Measurements from ENCODE around the gene PPFIBP2.

PPFIBP2 gene

GRCh38 chr11:7513234-7514098 lies at the start of gene PPFIBP2:
Gene PPFIBP2, plus strand, starts transcription at chr11:7513999. Its CDS starts 35,477 bp downstream, at chr11:7549476.
- peak; percentile 25 for DNase-seq (ENCODE audit: low read depth)

DNA sequence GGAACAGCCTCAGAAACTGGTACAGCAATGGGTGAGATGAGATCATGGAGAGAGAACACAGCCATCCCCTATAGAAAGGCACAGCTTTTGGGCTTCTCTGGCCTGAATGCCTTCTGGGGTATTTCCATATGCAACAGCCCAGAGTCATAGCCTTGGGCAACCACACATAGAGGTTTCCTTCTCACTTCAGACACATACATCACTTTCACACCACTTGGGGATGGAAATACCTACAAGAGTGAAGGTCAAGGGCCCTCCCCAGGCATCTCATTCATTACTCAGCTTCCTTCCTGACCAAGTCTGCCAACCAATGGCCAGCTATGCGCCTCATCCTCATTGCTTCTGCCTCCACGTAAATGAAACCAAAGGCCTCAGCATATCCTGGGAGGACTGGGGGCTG lies 46.1 kb upstream of the PPFIBP2 start:
- no peak for DNase-seq (ENCODE audit: low read depth)

- DNase-seq (ENCODE audit: low read depth), result no peak
These were observed 44.4 kb upstream of the PPFIBP2 start for GRCh38 chr11:7469351-7469865.

- no peak for DNase-seq (ENCODE audit: low read depth)
These were observed 42.7 kb upstream of the PPFIBP2 start for GRCh38 chr11:7471071-7471470.

GRCh38 chr11:7473717-7474116 lies 40.1 kb upstream of the PPFIBP2 start:
- no peak for DNase-seq (ENCODE audit: low read depth)

DNA sequence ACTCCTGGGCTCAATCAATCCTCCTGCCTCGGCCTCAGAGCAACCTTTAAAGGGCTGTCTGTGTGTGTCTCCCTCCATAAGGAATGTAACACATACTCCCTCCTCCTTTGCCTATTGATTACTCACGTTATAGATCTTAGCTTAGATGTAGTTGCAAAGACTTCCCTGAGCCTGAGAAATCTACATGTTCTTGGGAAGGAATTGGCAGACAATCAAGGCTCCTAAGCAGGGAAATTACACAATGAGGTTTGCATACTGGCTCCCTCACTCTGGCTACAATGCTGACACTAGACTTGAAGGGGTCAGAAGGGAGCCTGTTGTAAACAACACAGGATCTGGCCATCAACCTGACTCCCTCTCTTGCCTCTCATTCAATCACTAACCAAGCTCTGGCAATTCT lies 33.7 kb upstream of the PPFIBP2 start:
- DNase-seq (ENCODE audit: low read depth), result no peak

DNA sequence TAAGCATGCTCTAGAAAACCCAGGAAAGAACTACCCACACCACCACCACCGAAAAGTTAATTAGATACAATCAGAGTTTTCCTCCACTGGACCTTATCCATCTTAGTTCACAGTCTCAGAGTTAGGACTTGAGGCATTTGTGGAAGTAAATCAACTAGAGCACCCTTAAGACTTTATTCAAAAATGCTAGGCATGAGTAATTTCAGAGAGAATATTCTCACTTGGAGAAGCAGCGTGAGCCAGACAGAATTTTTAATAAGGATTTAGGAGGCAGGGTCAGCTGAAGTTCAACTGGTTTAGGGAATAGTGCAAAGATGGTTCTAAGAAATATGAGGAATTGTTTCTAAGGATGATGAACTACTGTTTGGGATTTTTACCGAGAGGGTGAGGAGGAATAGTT lies 29.7 kb upstream of the PPFIBP2 start:
- no peak for DNase-seq (ENCODE audit: low read depth)

- no peak for DNase-seq (ENCODE audit: low read depth)
These were observed 29.2 kb upstream of the PPFIBP2 start for GRCh38 chr11:7484645-7485044.

- DNase-seq (ENCODE audit: low read depth), result no peak
These were observed 28.4 kb upstream of the PPFIBP2 start, which contains the start of gene OLFML1 for GRCh38 chr11:7485186-7486097. Gene OLFML1, plus strand, starts transcription at chr11:7485506. Its CDS starts 370 bp downstream, at chr11:7485876.

- no peak for DNase-seq (ENCODE audit: low read depth)
These were observed 27.6 kb upstream of the PPFIBP2 start for GRCh38 chr11:7486098-7486780.

GRCh38 chr11:7486781-7487140 lies 27.0 kb upstream of the PPFIBP2 start:
- no peak for DNase-seq (ENCODE audit: low read depth)

DNA sequence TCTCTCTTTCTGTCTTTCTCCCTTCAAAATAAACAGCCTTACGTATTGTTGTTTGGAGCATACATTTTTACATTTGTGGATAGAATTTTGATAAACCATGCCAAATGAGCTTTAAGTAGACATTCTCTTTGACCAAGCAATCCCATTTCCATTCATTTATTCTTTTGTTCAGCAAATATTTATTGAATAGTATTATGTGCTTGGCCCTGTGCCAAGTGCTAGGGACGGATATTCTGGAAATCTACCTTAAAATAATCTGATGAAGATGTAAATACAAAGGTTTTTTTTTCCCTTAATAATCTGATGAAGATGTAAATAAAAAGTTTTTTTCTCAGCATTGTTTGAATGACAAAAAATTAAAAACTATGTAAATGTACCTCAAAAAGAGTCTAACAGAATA lies 26.4 kb upstream of the PPFIBP2 start:
- DNase-seq (ENCODE audit: low read depth), result no peak

DNA sequence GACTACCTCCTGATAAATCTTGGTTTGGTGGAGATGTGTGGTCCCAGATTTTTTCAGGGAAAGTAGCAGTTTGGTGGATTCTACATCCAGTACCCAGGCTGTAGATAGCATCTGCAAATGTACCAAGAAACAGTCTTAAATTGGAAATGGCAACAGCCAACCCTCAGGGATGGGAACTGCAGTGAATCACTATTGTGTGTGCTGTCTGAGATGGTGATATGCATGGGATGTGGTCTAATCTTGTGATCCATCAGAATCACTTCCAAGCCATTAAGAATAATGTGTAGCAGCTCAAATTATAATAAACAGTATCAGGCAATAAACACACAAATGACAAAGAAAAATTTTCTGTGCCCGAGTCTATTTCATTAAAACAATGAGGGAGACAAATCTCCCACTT lies 25.1 kb upstream of the PPFIBP2 start:
- DNase-seq (ENCODE audit: low read depth), result no peak

GRCh38 chr11:7489376-7489775 lies 24.4 kb upstream of the PPFIBP2 start:
- no peak for DNase-seq (ENCODE audit: low read depth)

- no peak for DNase-seq (ENCODE audit: low read depth)
These were observed 23.7 kb upstream of the PPFIBP2 start for GRCh38 chr11:7490054-7490453.

GRCh38 chr11:7490535-7490934 lies 23.3 kb upstream of the PPFIBP2 start:
- DNase-seq (ENCODE audit: low read depth), result no peak

GRCh38 chr11:7492253-7492652 lies 21.5 kb upstream of the PPFIBP2 start:
- no peak for DNase-seq (ENCODE audit: low read depth)

DNA sequence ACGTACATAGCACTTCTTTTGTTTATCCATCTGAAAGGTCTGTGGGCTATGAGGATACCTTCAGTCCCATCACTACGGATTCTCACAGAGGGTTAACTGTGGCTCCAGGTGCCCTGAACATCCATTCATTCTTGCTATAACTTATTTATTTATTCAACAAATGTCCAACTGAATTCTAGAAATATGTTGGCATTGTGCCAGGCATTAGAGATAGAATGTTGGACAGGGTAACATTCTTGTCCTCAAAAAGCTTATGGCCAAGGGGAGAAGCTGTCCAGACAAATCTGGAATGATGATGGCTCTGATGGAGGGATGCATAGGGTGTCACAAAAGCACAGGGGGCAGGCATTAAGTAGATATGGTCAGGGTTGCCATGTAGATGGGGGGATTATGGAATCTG lies 20.1 kb upstream of the PPFIBP2 start:
- no peak for DNase-seq (ENCODE audit: low read depth)

DNA sequence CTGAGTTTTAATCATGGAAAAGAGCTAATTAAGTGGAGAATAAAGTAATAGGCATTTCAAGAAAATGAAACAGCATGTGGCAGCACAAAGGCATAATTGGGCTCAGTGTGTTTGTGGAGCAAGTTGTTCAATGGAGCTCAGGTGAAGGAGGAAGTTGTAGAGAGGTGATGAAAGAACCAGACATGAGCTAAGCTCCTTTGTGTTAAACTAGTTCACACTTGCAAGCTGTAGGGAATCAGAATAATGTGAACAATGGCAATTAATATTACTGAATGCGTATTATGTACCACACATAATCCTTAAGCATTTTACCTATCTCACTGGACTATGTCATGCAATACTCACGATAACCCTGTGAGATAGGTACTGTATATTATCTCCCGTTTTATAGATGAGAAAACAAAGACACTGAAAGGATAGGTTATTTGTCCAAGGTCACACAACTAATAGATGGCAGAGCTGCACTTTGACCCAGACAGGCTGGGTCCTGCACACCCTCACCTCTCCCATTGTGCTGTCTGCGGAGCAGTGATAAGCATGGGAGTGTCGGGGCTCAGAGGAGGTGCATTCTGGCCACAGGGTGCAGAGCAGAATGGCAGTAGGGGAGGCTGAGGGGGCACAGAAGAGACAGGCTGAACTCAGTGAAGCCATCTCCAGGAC lies 19.6 kb upstream of the PPFIBP2 start:
- no peak for DNase-seq (ENCODE audit: low read depth)

- no peak for DNase-seq (ENCODE audit: low read depth)
These were observed 17.8 kb upstream of the PPFIBP2 start for GRCh38 chr11:7495882-7496551.

- no peak for DNase-seq (ENCODE audit: low read depth)
These were observed 15.6 kb upstream of the PPFIBP2 start for GRCh38 chr11:7498193-7498592.
